A673 (cell line): ENCODE results near the gene SSBP4. TPM values are rescaled to one million over a fixed set of nuclear protein-coding genes. Genes with fewer than 3 reads are reported as not detected.
A peak's percentile ranks its signal among the peaks of the same experiment; 100 is the strongest.

ENCODE experiments used
- BruUV-seq: library from RNA; stranded (reverse); fragments of 400-500 nt; replicated peaks from 2 replicates; lab custom pipeline; 2021; lab: Mats Ljungman, UMichigan
- CTCF ChIA-PET: fragments of 300-600 bp; sonication (Branson Sonifier 250); formaldehyde crosslinking; loops from one replicate; lab custom pipeline; 2022; ENCODE audit warnings: antibody characterized with exemption; lab: Charles Lee
- POLR2A ChIA-PET: fragments of 300-600 bp; sonication (Branson Sonifier 250); formaldehyde crosslinking; loops from one replicate; lab custom pipeline; 2022; ENCODE audit warnings: antibody characterized with exemption; ENCODE audit not compliant: low non-redundant PET; lab: Charles Lee
- DNase-seq: peaks from one replicate; pipeline ENCODE4 v3.0.0-alpha.2; 2015; ENCODE audit warnings: low spot score
- H3K27ac ChIP-seq: fragments of 200-600 bp; sonication (generic); 2 replicates; pipeline ENCODE4 v1.5.1; 2016; ENCODE audit warnings: mixed run types, low read depth, mild to moderate bottlenecking, mixed read lengths, antibody characterized with exemption, low read length; ENCODE audit not compliant: poor library complexity, severe bottlenecking
- H3K27me3 ChIP-seq: fragments of 200-600 bp; sonication (generic); replicated peaks from 2 replicates; pipeline ENCODE4 v1.6.1; 2017; ENCODE audit warnings: mixed run types, low read depth, mild to moderate bottlenecking, mixed read lengths, antibody characterized with exemption, low read length; ENCODE audit not compliant: insufficient read depth, poor library complexity
- H3K36me3 ChIP-seq: fragments of 200-600 bp; sonication (generic); 2 replicates; pipeline ENCODE4 v1.6.1; 2016; ENCODE audit warnings: mixed run types, mild to moderate bottlenecking, mixed read lengths, antibody characterized with exemption, low read length; ENCODE audit not compliant: insufficient read depth, poor library complexity, severe bottlenecking
- H3K4me1 ChIP-seq: fragments of 200-600 bp; sonication (generic); 2 replicates; pipeline ENCODE4 v1.6.1; 2017; ENCODE audit warnings: mixed run types, mild to moderate bottlenecking, mixed read lengths, antibody characterized with exemption, low read length; ENCODE audit not compliant: insufficient read depth, poor library complexity, severe bottlenecking
- H3K4me3 ChIP-seq: fragments of 200-600 bp; sonication (generic); 2 replicates; pipeline ENCODE4 v1.5.1; 2016; ENCODE audit warnings: low read depth, mixed run types, mild to moderate bottlenecking, mixed read lengths, low read length; ENCODE audit not compliant: poor library complexity, severe bottlenecking
- H3K9me3 ChIP-seq: fragments of 200-600 bp; sonication (generic); 2 replicates; pipeline ENCODE4 v1.6.1; 2016; ENCODE audit warnings: mixed run types, low read depth, mild to moderate bottlenecking, mixed read lengths, antibody characterized with exemption, low read length; ENCODE audit not compliant: poor library complexity, severe bottlenecking
- CTCF ChIP-seq: fragments of 300-800, 200-600 bp; sonication (generic); conservative IDR thresholded peaks from 2 replicates; pipeline ENCODE4 v1.5.1; 2017; ENCODE audit warnings: low read depth, mild to moderate bottlenecking, antibody characterized with exemption, low read length, moderate library complexity, mixed read lengths
- EZH2 ChIP-seq: fragments of 200-600 bp; sonication (generic); IDR thresholded peaks from 2 replicates; pipeline ENCODE4 v1.6.1; 2017; ENCODE audit warnings: borderline replicate concordance, low read depth, mild to moderate bottlenecking, mixed read lengths, antibody characterized with exemption, low read length; ENCODE audit not compliant: poor library complexity, severe bottlenecking
- intact Hi-C: fragments of 100-400 bp; cut with micrococcal nuclease; formaldehyde crosslinking; loops from one replicate; pipeline ENCODE4 v1.10.0; 2022; ENCODE audit not compliant: unreplicated experiment
- total RNA-seq: library from RNA; stranded (reverse); gene quantifications from 2 replicates; pipeline ENCODE4 v1.2.3, GENCODE V29; 2021

The SSBP4 gene
- total RNA-seq, 1 experiment from 2014 or later: 248 TPM

DNA sequence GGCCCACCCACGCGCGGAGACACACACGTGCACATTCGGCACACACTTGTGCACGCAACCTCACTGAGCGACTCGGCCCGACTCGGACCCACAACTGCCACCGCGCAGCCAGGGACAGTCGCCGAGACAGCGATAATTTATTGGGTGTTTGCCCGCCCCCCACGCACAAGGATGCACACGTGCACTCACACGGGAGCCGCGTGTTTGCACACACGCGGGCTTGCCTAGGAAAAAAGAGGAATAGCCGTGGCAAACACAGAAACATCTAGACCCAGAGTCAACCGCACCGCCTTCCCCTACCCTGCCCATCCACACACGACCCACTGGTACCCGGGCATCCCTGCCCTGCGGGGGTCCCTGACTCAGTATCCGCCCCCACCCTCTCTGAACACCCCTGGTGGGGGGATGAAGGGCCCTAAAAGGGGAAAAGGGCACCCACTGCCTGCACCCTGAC, 1.1 kb upstream of the SSBP4 start:
- intact Hi-C loops: loop anchor here (5.0 kb wide), 1 partner anchor 216 kb away; the partner anchor contains the start of gene RAB3A
- ChIA-PET POLR2A (interaction anchor here (0.9 to 1.8 kb wide), 2 partner anchors 47 to 137 kb away, joined by 3 to 24 read pairs; partner anchors contain the start of gene JUND), CTCF (interaction anchor here (0.9 to 2.3 kb wide), 3 partner anchors 11 to 139 kb away, joined by 5 to 13 read pairs (median 12); no protein-coding TSS in a partner anchor)
- Histone ChIP-seq H3K4me3 (no peak overlapping the region), H3K4me1 (peaks cover 76% of the 10 kb centered on the region), H3K27me3 (no peaks in the 10 kb centered on the region), H3K36me3 (no peaks in the 10 kb centered on the region), H3K27ac (peak overlapping the region; percentile 99), H3K9me3 (no peaks in the 10 kb centered on the region)
- no TSS peak for BruUV-seq
- TF ChIP-seq CTCF (no peak), EZH2 (no peak)
- DNase-seq: no peak

DNA sequence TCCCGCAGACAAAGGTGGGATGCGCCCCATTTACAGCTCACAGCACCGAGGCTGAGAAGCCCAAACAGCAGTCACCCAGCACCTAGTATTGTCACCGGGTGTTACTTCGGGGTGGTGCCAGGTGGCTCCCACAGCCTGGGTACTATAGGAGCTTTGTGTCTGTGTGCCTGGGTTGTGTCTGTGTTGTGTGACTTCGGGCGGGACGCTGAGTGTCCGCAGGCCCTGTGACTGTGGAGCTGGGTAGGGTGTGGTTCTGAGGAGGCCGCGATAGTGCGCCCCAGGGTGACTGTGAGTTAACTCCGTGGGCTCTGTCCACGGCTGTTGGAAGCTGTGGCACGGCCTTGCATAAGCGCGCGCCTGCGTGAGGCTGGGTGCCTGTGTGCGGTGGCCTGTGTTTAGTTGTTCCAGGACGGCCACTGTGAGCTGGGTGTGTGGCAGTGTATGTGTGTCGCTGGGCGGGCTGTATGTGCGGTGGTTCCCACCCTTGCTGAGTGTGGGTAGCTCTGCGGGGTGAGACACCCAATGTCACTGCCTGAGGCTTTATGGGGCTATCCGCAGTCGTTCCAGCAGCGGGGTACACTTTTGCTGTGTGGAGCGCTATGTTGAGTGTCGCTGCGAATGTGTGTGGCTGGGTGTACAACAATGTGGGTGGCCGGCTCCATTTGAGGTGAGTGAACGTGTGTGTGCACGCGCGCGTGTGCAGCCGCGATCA, 559 bp upstream of the SSBP4 start:
- ChIA-PET CTCF (interaction anchor here (0.9 to 1.2 kb wide), 2 partner anchors 10 kb away, joined by 5 to 6 read pairs; no protein-coding TSS in a partner anchor), POLR2A (interaction anchor here (0.7 to 1.8 kb wide), 2 partner anchors 112 to 138 kb away, joined by 3 to 24 read pairs; partner anchors contain the start of gene JUND)
- no TSS peak for BruUV-seq
- Histone ChIP-seq H3K4me1 (peaks cover 81% of the 10 kb centered on the region), H3K4me3 (peak overlapping the region; percentile 88), H3K27ac (peak overlapping the region; percentile 99), H3K9me3 (no peaks in the 10 kb centered on the region), H3K36me3 (no peaks in the 10 kb centered on the region), H3K27me3 (no peaks in the 10 kb centered on the region)
- TF ChIP-seq CTCF (no peak), EZH2 (no peak)
- DNase-seq: peak; percentile 73
- intact Hi-C loops: loop anchor here (5.0 kb wide), 1 partner anchor 216 kb away; the partner anchor contains the start of gene RAB3A

- H3K27me3 ChIP-seq: no peaks in the 10 kb centered on the region
- no peak for TF ChIP-seq CTCF
- peaks cover 83% of the 10 kb centered on the region for H3K4me1 ChIP-seq
- DNase-seq: peak; percentile 62
- no peaks in the 10 kb centered on the region for H3K9me3 ChIP-seq
- ChIA-PET POLR2A (no interaction called here), CTCF (interaction anchor here (1.2 kb wide), 1 partner anchor 9 kb away, joined by 6 read pairs; no protein-coding TSS in a partner anchor)
- peak overlapping the region; percentile 88 for H3K4me3 ChIP-seq
- H3K27ac ChIP-seq: peak overlapping the region; percentile 99
- BruUV-seq: no TSS peak
- intact Hi-C loops: loop anchor here (5.0 kb wide), 1 partner anchor 218 kb away; the partner anchor contains the start of gene RAB3A
- H3K36me3 ChIP-seq: no peaks in the 10 kb centered on the region
Measured at GRCh38 chr19:18419699-18420460, 682 bp downstream of the SSBP4 start.
